GM13976 (cell line): ENCODE results near the gene UBE4A.

Source experiments
- DNase-seq: peaks from one replicate; pipeline ENCODE4 v3.0.0; 2012; ENCODE audit warnings: low spot score
- in situ Hi-C: fragments of 300-500 bp; cut with MboI; formaldehyde crosslinking; loops from one replicate; pipeline ENCODE4 v1.12.0; 2022; ENCODE audit warnings: low sequenced_read_pairs, mixed read lengths, inconsistent platforms; ENCODE audit not compliant: unreplicated experiment
- TF ChIP-seq, protein P1 (sequence below): IDR thresholded peaks from 2 replicates; pipeline ENCODE4 v1.5.1; 2012; ENCODE audit warnings: borderline replicate concordance, mild to moderate bottlenecking; ENCODE audit not compliant: insufficient read depth; ENCODE audit errors: extremely low read depth, missing control alignments, control extremely low read depth

UBE4A gene

DNA sequence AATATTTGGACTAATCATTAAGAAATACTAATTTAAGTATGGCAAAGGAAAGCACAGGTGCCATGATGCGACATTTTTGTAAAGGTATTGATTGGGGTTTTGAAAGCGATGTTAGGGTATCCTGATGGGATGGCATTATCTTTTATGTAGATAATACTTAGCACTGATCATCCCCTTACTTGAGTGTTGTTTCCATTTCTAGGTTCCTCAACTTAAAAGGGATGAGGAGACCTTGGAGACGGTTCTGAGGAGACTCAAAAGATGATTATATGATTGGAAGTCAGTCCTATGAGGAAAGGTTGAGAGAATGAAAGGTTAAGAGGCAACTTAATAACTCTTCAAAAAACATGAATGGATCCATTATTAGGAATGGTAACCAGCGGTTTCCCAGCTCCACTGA is 88.0 kb downstream of the UBE4A start:
- in situ Hi-C loops, result no loop called here
- DNase-seq, result no peak
- TF ChIP-seq, protein P1, sequence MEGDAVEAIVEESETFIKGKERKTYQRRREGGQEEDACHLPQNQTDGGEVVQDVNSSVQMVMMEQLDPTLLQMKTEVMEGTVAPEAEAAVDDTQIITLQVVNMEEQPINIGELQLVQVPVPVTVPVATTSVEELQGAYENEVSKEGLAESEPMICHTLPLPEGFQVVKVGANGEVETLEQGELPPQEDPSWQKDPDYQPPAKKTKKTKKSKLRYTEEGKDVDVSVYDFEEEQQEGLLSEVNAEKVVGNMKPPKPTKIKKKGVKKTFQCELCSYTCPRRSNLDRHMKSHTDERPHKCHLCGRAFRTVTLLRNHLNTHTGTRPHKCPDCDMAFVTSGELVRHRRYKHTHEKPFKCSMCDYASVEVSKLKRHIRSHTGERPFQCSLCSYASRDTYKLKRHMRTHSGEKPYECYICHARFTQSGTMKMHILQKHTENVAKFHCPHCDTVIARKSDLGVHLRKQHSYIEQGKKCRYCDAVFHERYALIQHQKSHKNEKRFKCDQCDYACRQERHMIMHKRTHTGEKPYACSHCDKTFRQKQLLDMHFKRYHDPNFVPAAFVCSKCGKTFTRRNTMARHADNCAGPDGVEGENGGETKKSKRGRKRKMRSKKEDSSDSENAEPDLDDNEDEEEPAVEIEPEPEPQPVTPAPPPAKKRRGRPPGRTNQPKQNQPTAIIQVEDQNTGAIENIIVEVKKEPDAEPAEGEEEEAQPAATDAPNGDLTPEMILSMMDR, result no peak

DNA sequence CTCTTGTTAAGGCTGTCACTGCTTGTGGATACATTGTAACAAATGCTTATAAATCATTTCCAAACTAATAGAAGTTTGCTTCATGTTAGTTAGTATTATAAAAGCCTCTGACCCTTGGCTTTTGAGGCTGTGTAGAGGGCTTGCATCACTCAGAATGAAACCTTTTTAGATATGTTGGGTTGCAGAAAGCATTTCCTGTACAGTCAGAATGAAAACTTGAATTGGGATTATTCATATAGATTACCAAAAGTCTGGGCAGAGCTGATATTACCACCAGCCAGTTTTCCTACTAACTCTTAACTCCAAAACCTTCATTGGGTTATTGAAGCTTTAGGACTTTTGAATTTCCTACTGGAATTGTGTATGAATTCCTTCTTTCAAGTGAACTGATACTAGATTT is 88.9 kb downstream of the UBE4A start:
- DNase-seq, result peak; percentile 67
- in situ Hi-C loops, result no loop called here
- TF ChIP-seq, protein P1, result no peak
